ENCODE data around the gene PCED1B.

- no peak for TF ChIP-seq POLR2A (IDR thresholded peaks at IDR 0.05)
- TF ChIP-seq, protein P1, sequence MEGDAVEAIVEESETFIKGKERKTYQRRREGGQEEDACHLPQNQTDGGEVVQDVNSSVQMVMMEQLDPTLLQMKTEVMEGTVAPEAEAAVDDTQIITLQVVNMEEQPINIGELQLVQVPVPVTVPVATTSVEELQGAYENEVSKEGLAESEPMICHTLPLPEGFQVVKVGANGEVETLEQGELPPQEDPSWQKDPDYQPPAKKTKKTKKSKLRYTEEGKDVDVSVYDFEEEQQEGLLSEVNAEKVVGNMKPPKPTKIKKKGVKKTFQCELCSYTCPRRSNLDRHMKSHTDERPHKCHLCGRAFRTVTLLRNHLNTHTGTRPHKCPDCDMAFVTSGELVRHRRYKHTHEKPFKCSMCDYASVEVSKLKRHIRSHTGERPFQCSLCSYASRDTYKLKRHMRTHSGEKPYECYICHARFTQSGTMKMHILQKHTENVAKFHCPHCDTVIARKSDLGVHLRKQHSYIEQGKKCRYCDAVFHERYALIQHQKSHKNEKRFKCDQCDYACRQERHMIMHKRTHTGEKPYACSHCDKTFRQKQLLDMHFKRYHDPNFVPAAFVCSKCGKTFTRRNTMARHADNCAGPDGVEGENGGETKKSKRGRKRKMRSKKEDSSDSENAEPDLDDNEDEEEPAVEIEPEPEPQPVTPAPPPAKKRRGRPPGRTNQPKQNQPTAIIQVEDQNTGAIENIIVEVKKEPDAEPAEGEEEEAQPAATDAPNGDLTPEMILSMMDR (IDR thresholded peaks at IDR 0.05), result no peak
- TF ChIP-seq POLR2AphosphoS5 (IDR thresholded peaks at IDR 0.05), result no peak
These were observed 189.4 kb downstream of the PCED1B start for GRCh38 chr12:47268501-47269454.
